ENCODE measurements around the gene RAB17. TPM values are rescaled to one million over a fixed set of nuclear protein-coding genes. Genes with fewer than 3 reads are reported as not detected.

RAB17 gene
- total and polyA plus RNA-seq, 10 of the 15 experiments (the other 5 are each of a cell fraction or from before 2014, with no cell fraction given), result 0.07 to 1.4 (median 0.28) TPM; not detected in 3

- DNase-seq (ENCODE audit: low read depth, low spot score), result no peak
- SMC1A ChIA-PET (ENCODE audit: uncharacterized antibody, unreplicated experiment), result interaction anchor here (0.6 kb wide), 1 partner anchor 22 kb away, joined by 4 read pairs; no protein-coding TSS in a partner anchor
- FAIRE-seq, result no peak
Observed at GRCh38 chr2:237535385-237536082, 55.0 kb downstream of the RAB17 start.

More at GRCh38 chr2:237535385-237536082, 55.0 kb downstream of the RAB17 start:
- Histone ChIP-seq H3K4me3 (no peak overlapping the region), H3K79me2 (ENCODE audit: control insufficient read depth, insufficient read depth, low read length) (no peaks in the 10 kb centered on the region), H3K27me3 (replicated peaks in 1 of 2; ENCODE audit: control insufficient read depth in 2 of 2, insufficient read depth in 2 of 2, low read length in 1 of 2) (peaks cover 0 to 3% of the 10 kb centered on the region in 2 experiments; a peak in 1 of 4 replicates), H3K27ac (ENCODE audit: control insufficient read depth, insufficient read depth) (no peak overlapping the region), H3K4me1 (ENCODE audit: control insufficient read depth, insufficient read depth, low read length) (no peaks in the 10 kb centered on the region; the same call in 1 of the 2 replicates), H3K4me2 (ENCODE audit: control insufficient read depth, insufficient read depth) (no peak overlapping the region), H4K20me1 (ENCODE audit: control insufficient read depth, insufficient read depth) (no peaks in the 10 kb centered on the region), H3K36me3 (ENCODE audit: control insufficient read depth in 2 of 2, insufficient read depth in 2 of 2, low read length in 1 of 2) (no peaks in the 10 kb centered on the region), H2AFZ (ENCODE audit: control insufficient read depth, low read depth, low read length) (no peak overlapping the region), H3K9me3 (replicated peaks; ENCODE audit: control insufficient read depth, insufficient read depth, low read length) (no peaks in the 10 kb centered on the region; the same call in 2 of the 3 replicates), H3K9ac (ENCODE audit: control insufficient read depth, insufficient read depth, low read length) (no peak overlapping the region)
- no peak for TF ChIP-seq NRF1 (conservative IDR thresholded peaks at IDR 0.05; ENCODE audit: low read depth, low read length)
- TF ChIP-seq FOS (IDR thresholded peaks at IDR 0.05; ENCODE audit: borderline replicate concordance, extremely low read depth, insufficient read length), result no peak
- TF ChIP-seq CBX3 (IDR thresholded peaks at IDR 0.05; ENCODE audit: borderline replicate concordance, low read depth), result no peak
- no peak for TF ChIP-seq SRF (IDR thresholded peaks at IDR 0.05; ENCODE audit: low read depth in 2 of 2, low read length in 2 of 2)
- TF ChIP-seq SUZ12 (IDR thresholded peaks at IDR 0.05; ENCODE audit: unreplicated experiment), result no peak
- no peak for TF ChIP-seq E4F1 (IDR thresholded peaks at IDR 0.05; ENCODE audit: borderline replicate concordance, partially characterized antibody)
- TF ChIP-seq RAD21 (IDR thresholded peaks at IDR 0.05; ENCODE audit: insufficient read depth, low read depth, low read length), result no peak
- TF ChIP-seq PKNOX1 (IDR thresholded peaks at IDR 0.05), result no peak
- no peak for TF ChIP-seq NR2C2 (IDR thresholded peaks at IDR 0.05; ENCODE audit: borderline replicate concordance, control insufficient read depth, insufficient read length, low read depth)
- TF ChIP-seq ZNF622 (IDR thresholded peaks at IDR 0.05), result no peak
- no peak for TF ChIP-seq IKZF1 (conservative IDR thresholded peaks at IDR 0.05)
- no peak for TF ChIP-seq CREM (IDR thresholded peaks at IDR 0.05; ENCODE audit: low read depth)
- no peak for TF ChIP-seq IKZF2 (IDR thresholded peaks at IDR 0.05)
- TF ChIP-seq CBX5 (IDR thresholded peaks at IDR 0.05; ENCODE audit: low read depth), result no peak
- TF ChIP-seq MAX (IDR thresholded peaks at IDR 0.05; ENCODE audit: low read depth, low read length), result no peak
- intact Hi-C loops (cut with micrococcal nuclease; ENCODE audit: unreplicated experiment), result no loop called here
- RAD21 ChIA-PET (ENCODE audit: unreplicated experiment), result interaction anchor here (0.7 kb wide), 1 partner anchor 23 kb away, joined by 4 read pairs; no protein-coding TSS in a partner anchor
- CTCF ChIA-PET, result interaction anchor here (3.2 kb wide), 1 partner anchor 23 kb away, joined by 13 read pairs; no protein-coding TSS in a partner anchor
- POLR2A ChIA-PET, result no interaction called here
- in situ Hi-C loops (cut with MboI), result no loop called here
- 49% methylated on average over 8 of the region's 8 CpGs for WGBS (ENCODE audit: insufficient coverage, insufficient replicate concordance, low lambda C conversion rate, missing lambda C conversion rate)
- ATAC-seq, result no peak
- BruUV-seq (replicated peaks), result no TSS peak

Measured in GM12878 (cell line).